Suppressor macrophage treated with lipopolysaccharide for 1 hour (primary cell): ENCODE measurements around the gene SV2A.
"Not testable (repeated sequence)": the region's sequence is repeated elsewhere in the genome, so short reads cannot be mapped to it uniquely, and the experiment has no call there.

ENCODE experiments used
- DNase-seq, 3 donors: peaks; one replicate each; pipeline ENCODE4 v3.0.0-alpha.2; 2020 to 2022

The SV2A gene

GRCh38 chr1:149929856-149930255 is 12.2 kb upstream of the SV2A start:
- peak; percentile 41 to 49 (median 49) for DNase-seq

GRCh38 chr1:149928401-149928724 is 10.7 kb upstream of the SV2A start:
- DNase-seq = peak in 1 of 3 donors; percentile 14

- DNase-seq = peak; percentile 96 to 98 (median 98)
Measured at GRCh38 chr1:149927563-149928400, 10.1 kb upstream of the SV2A start, which contains the start of gene SF3B4. SF3B4 (minus strand) TSS chr1:149927803; CDS start chr1:149927759, 44 bp downstream.

- DNase-seq = peak in 1 of 3 donors; percentile 8
Measured at GRCh38 chr1:149927056-149927562, 9.5 kb upstream of the SV2A start.

- DNase-seq = no peak
Measured at GRCh38 chr1:149926296-149926695, 8.7 kb upstream of the SV2A start.

GRCh38 chr1:149925751-149926150 is 8.1 kb upstream of the SV2A start:
- no peak for DNase-seq

- no peak for DNase-seq
Measured at GRCh38 chr1:149925345-149925744, 7.7 kb upstream of the SV2A start.

- no peak for DNase-seq
Measured at GRCh38 chr1:149923626-149924025, 6.0 kb upstream of the SV2A start.

- DNase-seq = no peak
Measured at GRCh38 chr1:149916898-149917252, 769 bp downstream of the SV2A start.

- DNase-seq = no peak
Measured at GRCh38 chr1:149916193-149916897, 1.3 kb downstream of the SV2A start.

- DNase-seq = no peak
Measured at GRCh38 chr1:149915429-149916192, 2.0 kb downstream of the SV2A start.

GRCh38 chr1:149914545-149914944 is 3.1 kb downstream of the SV2A start:
- DNase-seq = no peak

- DNase-seq = no peak
Measured at GRCh38 chr1:149906570-149907075, 11.0 kb downstream of the SV2A start.

GRCh38 chr1:149903836-149904491 is 13.7 kb downstream of the SV2A start:
- DNase-seq = no peak

GRCh38 chr1:149899460-149900284 is 18.0 kb downstream of the SV2A start, which contains the start of gene BOLA1:
BOLA1 (plus strand) TSS chr1:149899568; CDS start chr1:149900060, 492 bp downstream.
- peak; percentile 87 to 91 (median 89) for DNase-seq

GRCh38 chr1:149896575-149896974 is 21.1 kb downstream of the SV2A start:
- DNase-seq = peak in 2 of 3 donors; percentile 26 to 28

GRCh38 chr1:149888999-149889289 is 28.7 kb downstream of the SV2A start:
- peak in 1 of 3 donors; percentile 11 for DNase-seq

- DNase-seq = peak; percentile 82 to 90 (median 88)
Measured at GRCh38 chr1:149888247-149888998, 29.2 kb downstream of the SV2A start.

GRCh38 chr1:149887456-149888246 is 30.0 kb downstream of the SV2A start:
- peak; percentile 91 to 97 (median 95) for DNase-seq

- DNase-seq = not testable (repeated sequence)
Measured at GRCh38 chr1:149887196-149887455, 30.5 kb downstream of the SV2A start.
